HG03460 (cell line): Measurements from ENCODE around the gene LTV1.
"Not testable (repeated sequence)": the region's sequence is repeated elsewhere in the genome, so short reads cannot be mapped to it uniquely, and the experiment has no call there.

Experiments used
- ATAC-seq: cut with Tn5 transposase; IDR thresholded peaks from one replicate; pipeline ENCODE4 v1.9.1; 2021; ENCODE audit not compliant: unreplicated experiment

LTV1 gene

GRCh38 chr6:143840595-143841265, 2.4 kb upstream of the LTV1 start:
- ATAC-seq = no peak

- no peak for ATAC-seq
Observed at GRCh38 chr6:143842461-143842901, 657 bp upstream of the LTV1 start.

GRCh38 chr6:143843677-143843999, 500 bp downstream of the LTV1 start:
- ATAC-seq = peak; percentile 18

GRCh38 chr6:143844006-143844405, 868 bp downstream of the LTV1 start:
- ATAC-seq = no peak

DNA sequence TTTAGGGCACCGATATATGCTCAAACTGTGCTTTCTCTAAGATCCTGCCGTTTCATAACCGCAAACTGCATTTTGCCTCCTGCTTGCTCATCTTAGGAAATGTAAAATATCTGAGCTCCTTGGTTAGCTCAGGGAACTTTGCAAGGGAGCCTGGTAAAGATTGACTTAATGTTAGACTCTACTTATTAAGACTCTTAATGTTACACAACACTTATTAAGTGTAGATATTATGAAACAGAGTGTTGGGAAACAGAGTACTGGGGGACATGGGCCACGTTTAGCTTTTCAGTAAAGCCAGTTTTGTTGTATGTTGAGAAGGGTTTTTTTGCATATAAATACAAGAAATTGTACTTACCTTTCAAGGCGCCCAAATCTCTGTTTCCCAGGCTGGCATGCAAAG, 1.9 kb downstream of the LTV1 start:
- no peak for ATAC-seq

GRCh38 chr6:143851706-143852105, 8.6 kb downstream of the LTV1 start:
- ATAC-seq = not testable (repeated sequence)

- ATAC-seq = not testable (repeated sequence)
Observed at GRCh38 chr6:143855057-143855456, 11.9 kb downstream of the LTV1 start.

- not testable (repeated sequence) for ATAC-seq
Observed at GRCh38 chr6:143856762-143857161, 13.6 kb downstream of the LTV1 start.

DNA sequence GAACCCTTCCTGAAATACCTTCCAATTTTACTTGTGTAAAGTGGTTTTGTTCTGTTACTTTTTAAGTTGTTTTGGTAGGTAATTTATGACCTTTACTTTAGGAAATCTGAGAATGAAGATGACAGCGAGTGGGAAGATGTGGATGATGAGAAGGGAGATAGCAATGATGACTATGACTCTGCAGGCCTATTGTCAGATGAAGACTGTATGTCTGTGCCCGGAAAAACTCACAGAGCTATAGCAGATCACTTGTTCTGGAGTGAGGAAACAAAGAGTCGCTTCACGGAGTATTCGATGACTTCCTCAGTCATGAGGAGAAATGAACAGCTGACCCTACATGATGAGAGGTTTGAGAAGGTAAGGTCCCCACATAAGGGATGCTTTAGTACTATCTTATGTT, 14.5 kb downstream of the LTV1 start:
- ATAC-seq = no peak

GRCh38 chr6:143859891-143860660, 16.9 kb downstream of the LTV1 start:
- ATAC-seq = no peak

DNA sequence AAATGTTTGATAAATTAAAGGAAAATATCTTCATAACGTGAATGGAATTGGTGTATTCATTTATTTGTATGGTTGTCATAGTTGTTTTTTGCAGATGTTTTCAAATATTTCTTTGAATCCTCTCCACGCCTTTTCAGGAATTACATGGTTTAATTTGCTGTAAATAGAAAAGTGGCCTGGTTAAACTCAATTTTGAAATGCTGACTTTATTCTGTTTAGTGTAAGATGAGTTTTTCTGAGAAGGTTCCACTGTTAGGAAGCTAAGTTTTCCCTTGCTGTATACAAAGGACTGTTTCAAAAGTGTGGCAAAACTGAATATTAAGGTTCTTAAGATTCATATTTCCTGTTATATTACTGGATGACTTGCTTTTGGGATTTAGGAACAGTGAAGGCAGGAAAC, 20.6 kb downstream of the LTV1 start:
- ATAC-seq = no peak

DNA sequence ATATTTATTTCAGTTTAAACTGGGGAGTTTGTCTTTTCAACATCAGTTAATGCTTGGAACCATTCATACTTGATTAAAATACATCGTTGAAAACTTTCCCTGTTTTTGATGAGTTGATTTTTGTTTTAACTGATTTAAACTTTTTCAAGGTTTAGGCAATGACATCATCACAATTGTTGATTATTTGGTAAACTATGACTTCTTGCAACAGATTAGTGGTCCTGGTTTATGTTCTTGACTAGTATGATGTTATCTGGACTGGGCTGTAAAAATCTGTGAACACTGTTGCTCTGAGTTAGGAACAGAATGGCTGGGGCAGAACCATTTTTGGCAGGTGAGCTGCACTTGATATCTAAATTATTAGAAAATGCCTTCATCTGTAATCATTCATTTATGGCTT, 21.1 kb downstream of the LTV1 start, which contains the start of gene ZC2HC1B:
TSS of gene ZC2HC1B (plus strand) at position 241 of the 400 bp plus-strand sequence. CDS start at position 307, 66 bp downstream.
- ATAC-seq = no peak

DNA sequence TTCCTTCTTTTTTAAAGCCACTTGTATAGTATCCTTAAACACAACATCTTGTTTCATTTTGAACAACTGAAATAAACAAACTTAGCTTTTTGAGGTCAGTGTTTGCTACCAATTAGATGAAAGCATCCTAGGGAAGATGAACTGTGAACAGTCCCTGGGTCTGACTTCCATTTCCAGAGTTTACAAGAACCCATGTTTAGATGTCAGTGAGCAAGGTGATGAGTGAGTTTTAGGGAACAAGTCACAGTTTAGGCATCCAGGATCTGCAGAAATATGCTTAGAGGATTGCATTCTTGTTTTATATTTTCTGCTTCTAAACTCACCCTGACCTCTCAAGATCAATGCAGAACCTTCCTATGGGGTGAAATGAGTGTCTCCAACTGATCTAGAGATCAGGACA, 24.1 kb downstream of the LTV1 start:
- ATAC-seq = no peak

DNA sequence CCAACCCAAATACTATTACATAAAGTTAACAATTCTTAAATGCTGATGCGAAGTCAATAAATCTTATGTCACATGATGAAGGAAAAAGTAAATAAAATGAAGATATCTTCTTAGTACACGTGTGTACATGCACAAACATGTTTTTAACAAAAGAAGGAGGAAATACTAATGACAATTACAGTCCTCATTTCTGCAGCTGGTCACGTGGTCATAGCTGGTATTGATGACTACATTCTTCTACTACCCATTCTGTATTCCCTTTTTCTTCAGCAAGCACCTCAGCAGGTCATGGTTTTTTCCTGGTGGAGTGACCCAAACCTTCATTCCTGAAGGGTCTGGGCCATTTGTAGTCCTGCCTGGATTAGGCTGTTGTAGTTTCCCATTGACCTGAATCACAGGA, 25.7 kb downstream of the LTV1 start:
- not testable (repeated sequence) for ATAC-seq

DNA sequence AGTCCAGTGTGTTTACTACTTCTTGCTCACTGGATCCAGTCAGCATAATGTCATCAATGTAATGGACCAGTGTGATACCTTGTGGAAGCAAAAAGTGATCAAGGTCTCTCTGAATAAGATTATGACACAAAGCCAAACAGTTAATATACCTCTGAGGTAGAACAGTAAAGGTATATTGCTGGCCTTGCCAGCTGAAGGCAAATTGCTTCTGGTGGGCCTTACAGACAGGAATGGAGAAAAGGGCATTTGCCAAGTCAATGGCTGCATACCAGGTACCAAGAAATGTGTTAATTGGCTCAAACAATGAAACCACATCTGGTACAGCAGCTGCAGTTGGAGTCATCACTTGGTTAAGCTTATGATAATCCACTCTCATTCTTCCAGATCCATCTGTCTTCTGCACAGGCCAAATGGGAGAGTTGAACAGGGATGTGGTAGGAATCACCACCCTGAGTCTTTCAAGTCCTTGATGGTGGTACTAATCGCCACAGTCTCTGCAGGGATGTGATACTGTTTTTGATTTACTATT, 28.1 kb downstream of the LTV1 start:
- not testable (repeated sequence) for ATAC-seq

- ATAC-seq = peak; percentile 93
Observed at GRCh38 chr6:143872201-143872600, 29.1 kb downstream of the LTV1 start.

- not testable (repeated sequence) for ATAC-seq
Observed at GRCh38 chr6:143873600-143873999, 30.5 kb downstream of the LTV1 start.

DNA sequence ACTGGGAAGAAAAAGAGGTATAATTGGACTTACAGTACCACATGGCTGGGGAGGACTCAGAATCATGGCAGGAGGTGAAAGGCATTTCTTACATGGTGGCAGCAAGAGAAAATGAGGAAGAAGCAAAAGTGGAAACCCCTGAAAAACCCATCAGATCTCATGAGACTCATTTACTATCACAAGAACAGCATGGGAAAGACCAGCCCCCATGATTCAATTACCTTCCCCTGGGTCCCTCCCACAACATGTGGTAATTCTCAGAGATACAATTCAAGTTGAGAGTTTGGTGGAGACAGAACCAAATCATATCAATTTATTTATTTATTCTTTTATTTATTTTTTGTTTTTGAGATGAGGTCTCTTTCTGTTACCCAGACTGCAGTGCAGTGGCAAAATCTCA, 31.4 kb downstream of the LTV1 start:
- ATAC-seq = not testable (repeated sequence)

DNA sequence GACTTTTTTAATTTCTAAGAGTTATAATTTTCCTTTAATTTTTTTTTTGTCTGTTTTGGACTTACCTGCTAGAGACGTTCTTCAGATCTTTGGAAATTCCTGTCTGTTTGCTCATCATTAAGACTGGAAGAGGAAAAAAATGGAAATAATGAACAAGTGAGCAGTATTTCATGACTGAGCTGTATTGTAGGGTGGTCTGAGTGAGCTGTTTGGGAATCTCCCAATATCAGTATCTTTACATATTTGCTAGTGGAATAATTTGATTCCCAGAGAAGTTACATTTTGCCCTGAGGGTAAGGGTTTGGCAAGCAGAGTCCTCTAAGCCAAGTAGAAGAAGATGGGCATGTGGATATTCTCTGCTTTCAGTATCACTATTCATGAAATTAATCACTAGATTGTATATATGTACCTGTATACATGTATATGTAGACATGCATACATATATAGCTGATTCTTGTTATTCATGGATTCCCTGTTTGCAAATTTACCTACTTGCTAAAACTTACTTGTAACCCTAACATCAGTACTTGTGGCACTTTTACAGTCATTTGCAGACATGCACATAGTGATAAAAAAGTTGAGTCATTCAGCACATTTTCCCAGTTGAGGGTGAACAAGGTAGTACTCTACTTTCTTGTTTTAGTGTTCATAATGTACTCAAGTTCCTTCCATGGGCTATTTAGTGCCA, 34.6 kb downstream of the LTV1 start:
- no peak for ATAC-seq

- ATAC-seq = no peak
Observed at GRCh38 chr6:143878272-143878760, 35.2 kb downstream of the LTV1 start.

GRCh38 chr6:143880412-143880811, 37.3 kb downstream of the LTV1 start:
- ATAC-seq = no peak
